GM18508 (cell line): ENCODE results near the gene TRIM72.
"Not testable (repeated sequence)": the region's sequence is repeated elsewhere in the genome, so short reads cannot be mapped to it uniquely, and the experiment has no call there.

ENCODE experiments used
- ATAC-seq: cut with Tn5 transposase; IDR thresholded peaks from one replicate; pipeline ENCODE4 v1.9.1; 2021; ENCODE audit warnings: moderate number of reproducible peaks; ENCODE audit not compliant: insufficient read depth, unreplicated experiment

The TRIM72 gene

DNA sequence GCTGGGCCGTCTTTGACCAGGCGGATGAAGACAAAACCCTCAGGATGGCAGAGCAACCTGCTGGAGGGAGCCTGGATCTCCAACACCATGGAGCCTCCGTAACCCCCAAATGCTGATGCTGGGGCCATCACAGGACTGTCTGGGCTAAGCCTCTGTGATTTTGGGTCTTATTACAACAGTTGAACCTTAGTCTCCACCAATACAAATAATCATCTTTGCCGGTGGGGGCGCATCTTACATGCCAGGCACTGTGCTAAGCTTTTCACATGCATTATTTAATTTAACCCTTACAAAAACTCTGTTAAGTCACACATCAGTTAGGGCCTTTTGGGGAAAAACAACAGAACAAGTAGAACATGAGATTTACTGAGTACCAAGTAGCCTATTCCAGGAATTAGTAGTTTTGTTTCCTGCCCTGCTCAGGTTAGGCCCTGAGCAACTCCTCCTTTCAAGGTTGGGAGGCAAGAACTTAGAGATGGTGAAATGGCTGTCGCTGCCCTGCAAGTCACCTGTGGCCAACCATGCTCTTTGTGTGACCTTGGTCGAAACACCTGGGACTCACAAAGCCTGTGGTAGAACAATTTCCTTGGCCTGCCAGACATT, 37.0 kb downstream of the TRIM72 start:
- no peak for ATAC-seq

DNA sequence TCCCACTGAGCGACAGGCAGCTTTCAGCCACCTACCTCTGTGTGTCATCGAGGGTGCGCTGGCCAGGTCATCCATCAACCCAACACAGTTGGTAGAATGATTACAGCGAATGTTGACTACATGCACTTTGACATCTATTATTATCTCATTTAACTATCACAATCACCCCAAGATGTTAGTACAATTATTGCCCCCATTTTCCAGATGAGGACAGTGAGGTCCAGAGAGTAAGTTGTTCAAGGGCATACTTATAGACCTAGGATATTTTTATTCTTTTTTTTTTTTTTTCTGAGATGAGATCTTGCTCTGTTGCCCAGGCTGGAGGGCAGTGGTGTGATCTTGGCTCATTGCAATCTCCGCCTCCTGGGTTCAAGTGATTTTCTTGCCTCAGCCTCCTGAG, 37.5 kb downstream of the TRIM72 start:
- no peak for ATAC-seq

DNA sequence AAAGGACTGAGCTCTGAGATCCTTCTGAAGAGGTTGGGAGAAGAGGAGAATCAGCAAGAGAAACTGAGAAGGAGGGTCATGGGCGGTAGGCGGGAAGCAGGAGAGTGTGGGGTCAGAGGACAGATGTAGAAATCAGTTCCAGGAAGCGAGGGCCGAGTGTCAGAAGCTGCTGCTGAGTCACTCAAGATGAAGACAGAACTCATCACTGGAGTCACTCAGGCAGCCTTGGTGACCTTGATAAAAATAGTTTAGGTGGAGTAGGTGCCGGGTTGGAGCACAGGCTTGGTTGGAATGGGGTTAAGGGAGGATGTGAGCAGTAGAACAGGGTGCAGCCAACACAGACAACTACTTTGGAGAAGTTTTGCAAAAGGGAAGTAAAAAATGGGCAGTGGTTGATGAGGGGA, 39.7 kb downstream of the TRIM72 start:
- ATAC-seq, result no peak

DNA sequence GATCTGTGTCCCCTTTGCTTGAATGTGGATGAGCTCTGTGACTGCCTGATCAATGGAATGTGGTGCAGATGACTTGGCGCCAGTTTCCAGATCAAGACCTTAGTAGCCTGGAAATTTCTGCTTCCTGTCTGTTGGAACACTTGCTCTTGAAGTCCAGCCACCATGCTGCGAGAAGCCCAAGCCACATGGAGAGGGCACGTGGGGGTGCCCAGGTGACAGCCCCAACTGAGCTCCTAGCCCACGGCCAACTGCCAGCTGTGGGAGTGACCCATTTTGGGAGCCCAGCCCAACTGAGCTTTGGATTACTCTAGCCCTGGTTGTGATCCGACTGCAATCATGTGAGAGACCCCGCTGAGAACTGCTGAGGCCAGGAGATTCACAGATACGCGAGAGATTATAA, 42.5 kb downstream of the TRIM72 start:
- no peak for ATAC-seq

DNA sequence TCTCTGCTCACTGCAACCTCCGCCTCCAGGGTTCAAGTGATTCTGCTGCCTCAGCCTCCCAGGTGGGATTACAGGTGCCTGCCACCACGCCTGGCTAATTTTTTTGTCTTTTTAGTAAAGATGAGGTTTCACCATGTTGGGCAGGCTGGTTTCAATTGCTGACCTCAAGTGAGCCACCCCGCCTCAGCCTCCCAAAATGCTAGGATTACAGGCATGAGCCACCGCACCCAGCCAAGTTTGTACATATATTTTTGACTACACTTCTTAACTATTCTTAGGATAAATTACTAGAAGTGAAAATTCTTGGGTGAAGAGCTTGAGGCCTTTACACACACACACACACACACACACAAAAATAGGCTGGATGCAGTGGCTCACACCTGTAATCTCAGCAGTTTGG, 44.4 kb downstream of the TRIM72 start:
- no peak for ATAC-seq

DNA sequence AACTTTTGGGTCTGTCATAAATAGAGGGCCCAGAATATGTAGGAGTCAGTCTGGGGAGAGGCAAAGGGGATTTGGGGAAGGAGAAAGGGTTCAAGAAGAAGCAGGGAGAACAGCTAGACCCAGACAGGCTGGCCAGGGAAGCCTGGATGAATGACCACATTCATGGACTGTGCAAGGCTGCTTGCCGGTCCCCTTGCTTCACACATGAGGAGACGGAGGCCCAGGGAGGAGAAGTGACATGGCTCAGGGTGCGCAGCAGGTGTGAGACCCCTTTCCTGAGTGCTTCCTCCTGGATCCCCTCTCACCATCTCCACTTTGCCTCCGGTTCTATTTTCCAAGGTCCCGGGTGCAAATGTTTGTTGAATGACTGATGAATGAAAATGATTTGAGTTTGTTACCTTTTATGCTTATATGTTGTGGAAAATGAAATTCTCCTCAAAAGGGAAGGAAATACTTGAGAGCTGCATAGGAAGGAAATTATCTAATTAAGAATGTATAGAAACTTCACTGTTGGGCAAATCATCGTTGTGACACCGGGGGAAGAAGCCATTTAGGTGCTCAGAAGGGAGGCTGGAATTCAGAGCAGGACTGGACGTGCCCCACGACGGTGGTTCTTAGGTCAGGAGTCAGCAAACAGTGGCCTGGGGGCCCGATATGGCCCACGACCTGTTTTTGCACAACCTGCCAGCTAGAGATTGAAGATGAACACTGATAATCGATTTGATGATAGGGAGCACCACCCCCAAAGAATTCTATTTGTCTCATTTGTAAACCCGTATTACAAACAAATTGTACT, 46.4 kb downstream of the TRIM72 start:
- ATAC-seq, result no peak

DNA sequence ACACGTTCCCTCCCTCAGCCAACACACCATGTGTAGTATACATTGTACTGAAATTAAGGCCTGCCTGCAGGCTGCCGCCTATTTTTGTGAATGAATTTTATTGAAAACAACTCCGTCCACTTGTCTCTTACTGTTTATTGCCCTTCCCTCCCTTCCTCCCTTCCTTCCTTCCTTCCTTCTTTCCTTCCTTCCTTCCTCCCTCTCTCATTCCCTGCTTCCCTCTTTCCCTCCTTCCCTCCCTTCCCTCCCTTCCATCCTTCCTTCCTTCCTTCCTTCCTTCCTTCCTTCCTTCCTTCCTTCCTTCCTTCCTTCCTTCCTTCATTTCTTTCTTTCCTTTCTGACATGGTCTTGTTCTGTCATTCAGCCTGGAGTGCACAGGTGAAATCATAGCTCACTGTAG, 48.2 kb downstream of the TRIM72 start:
- ATAC-seq, result no peak

DNA sequence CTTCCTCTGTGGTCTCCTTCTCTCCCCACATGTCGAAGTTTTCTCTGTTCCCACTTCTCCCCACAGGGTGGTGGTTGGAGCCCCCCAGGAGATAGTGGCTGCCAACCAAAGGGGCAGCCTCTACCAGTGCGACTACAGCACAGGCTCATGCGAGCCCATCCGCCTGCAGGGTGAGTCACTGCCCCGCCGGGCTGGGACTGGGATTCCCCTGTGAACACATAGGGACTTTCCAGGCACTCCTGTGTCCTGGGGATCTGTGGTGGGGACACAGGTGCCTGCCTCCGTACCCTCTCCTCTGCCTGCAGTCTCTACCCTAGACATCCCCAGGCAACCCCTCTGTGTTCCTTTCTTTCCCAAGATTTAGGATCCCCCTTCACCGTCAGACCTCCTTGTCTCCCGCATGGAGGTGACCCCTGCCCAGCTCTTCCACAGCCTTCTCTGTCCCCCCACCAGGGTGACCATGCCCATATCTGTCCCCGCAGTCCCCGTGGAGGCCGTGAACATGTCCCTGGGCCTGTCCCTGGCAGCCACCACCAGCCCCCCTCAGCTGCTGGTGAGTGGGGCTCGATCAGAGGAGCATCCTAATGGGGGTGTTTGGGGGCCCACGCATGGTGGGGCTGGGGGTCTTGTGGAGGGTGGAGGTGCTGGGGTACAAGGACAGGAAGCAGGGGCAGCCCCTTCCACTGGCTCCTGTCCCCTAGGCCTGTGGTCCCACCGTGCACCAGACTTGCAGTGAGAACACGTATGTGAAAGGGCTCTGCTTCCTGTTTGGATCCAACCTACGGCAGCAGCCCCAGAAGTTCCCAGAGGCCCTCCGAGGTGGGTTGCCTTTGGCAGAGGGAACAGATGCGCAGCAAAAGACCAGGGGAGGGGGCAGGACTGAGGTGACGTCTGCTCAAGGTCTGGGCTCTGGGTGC, 51.7 kb downstream of the TRIM72 start:
- ATAC-seq, result peak; percentile 91

DNA sequence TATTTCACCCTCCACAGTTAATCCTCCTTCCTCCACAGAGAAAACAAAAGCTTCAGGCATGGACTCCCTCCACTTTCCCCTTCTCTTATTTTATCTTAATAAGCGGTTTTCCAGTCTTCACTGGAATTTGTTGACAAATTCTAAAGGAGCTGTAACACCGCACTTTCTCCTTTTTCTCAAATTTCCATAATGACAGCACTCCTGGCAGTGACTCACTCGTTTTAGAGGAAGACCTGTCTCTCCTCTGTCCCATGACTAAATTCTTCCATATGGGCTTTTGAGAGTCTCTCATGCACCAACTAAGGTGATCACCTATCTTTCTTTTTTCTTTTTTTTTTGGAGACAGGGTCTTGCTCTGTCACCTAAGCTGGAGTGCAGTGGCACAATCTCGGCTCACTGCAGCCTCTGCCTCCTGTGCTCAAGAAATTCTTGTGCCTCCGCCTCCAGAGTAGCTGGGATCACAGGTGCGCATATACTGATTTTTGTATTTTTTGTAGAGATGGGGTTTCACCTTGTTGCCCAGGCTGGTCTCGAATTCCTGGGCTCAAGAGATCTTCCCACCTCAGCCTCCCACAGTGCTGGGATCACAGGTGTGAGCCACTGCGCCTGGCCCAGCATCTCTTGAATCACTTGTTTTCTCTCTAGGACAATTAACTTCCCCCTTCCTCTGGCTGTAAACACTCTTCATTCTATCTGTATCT, 53.6 kb downstream of the TRIM72 start:
- no peak for ATAC-seq

DNA sequence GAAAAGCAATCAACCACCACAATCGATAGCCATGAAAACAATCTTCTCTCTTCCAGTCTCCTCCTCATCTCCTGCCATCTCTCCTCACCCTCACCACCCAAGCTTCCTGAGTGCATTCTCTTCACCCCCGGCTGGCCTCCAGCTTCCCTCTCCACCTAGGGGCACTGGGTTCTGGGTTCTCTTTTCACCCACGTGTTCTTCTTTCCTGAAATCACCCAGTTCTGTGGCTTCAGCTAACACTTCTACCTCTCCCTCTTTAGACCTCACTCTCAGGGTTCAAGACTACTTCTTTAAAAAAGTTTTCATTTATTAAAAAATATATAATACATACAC, 54.1 kb downstream of the TRIM72 start:
- no peak for ATAC-seq

DNA sequence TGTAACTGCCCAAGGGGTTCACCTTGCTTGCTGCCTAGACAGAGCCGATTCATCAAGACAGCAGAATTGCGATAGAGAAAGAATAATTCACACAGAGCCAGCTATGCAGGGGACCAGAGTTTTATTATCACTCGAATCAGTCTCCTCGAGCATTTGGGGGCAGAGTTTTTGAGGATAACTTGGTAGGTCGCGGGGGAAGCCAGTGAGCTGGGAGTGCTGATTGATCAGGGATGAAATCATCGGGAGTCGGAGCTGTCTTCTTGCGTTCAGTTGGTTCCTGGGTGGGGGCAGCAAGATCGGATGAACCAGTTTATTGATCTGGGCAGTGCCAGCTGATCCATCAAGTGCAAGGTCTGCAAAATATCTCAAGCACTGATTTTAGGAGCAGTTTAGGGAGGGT, 55.0 kb downstream of the TRIM72 start:
- ATAC-seq, result no peak

DNA sequence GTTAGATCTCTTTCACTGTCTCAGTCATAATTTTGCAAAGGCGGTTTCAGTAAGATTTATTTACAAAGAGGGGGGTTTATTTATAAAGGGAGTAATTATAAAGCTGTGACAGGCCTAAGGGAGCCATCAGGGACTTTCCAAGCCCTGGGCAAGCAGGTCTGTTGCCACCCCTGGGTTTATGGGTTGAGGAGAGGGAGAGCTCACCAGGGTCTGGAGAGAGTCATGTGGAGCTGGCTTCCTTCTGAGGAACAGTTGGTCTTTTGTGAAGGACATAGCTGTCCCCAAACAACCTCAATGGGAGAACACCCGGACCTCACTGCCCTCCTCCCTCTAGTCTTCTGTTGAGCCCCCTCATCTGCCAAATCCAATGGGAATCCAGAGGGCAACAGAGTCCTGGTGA, 55.6 kb downstream of the TRIM72 start:
- no peak for ATAC-seq

DNA sequence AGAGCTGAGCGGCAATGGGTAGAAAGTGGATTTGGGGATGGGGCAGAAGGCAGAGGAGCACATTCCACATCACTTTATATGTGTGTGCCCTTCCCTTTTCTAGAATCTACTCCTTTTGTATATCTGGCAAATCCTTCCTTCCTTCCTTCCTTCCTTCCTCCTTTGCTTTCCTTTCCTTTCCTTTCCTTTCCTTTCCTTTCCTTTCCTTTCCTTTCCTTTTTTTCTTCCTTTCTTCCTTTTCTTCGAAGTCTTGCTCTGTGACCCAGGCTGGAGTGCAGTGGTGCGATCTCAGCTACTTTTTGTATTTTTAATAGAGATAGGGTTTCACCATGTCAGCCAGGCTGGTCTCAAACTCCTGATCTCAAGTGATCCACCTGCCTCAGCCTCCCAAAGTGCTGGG, 56.1 kb downstream of the TRIM72 start:
- ATAC-seq, result not testable (repeated sequence)

DNA sequence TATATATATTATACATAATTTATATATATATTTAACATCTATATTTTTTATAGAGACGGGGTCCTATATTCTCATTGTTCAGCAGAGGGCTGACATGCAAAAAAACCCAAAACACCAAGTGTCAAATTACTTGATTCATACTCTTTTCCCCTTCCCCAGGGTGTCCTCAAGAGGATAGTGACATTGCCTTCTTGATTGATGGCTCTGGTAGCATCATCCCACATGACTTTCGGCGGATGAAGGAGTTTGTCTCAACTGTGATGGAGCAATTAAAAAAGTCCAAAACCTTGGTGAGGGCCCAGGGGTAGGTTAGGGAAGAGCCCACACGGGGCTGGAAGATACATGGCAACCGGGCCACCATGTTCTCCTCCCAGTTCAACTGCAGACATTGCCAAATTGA, 56.9 kb downstream of the TRIM72 start:
- ATAC-seq, result no peak

DNA sequence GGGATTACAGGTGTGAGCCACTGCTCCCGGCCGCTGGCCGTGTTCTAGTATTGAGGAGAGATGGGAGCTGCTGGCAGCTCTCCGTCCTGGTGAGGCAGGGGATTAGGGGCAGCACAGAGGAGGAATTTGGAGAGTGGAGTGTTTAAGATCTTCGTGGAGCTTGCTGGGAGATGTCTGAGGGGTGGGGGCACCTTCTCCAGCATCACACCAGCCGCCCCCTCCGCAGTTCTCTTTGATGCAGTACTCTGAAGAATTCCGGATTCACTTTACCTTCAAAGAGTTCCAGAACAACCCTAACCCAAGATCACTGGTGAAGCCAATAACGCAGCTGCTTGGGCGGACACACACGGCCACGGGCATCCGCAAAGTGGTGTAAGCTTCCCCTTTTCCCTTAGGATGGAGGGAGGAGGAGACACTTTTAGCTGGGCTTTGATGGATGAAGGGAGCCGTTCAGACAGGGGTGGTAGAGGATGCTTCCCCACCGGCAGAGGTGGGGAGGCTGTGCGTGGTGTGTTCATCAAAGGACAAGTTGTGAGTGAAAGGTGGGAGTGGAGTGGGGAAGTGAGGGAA, 57.8 kb downstream of the TRIM72 start:
- ATAC-seq, result no peak

DNA sequence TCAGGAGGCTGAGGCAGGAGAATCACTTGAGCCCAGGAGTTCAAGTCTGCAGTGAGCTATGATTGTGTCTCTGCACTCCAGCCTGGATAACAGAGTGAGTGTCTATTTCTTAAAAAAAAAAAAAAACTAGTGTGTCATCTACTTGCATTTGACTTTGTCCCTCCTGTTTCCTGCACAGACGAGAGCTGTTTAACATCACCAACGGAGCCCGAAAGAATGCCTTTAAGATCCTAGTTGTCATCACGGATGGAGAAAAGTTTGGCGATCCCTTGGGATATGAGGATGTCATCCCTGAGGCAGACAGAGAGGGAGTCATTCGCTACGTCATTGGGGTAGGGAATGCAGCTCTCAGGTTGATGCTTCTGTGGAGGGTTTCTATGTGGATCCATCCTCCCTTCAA, 59.3 kb downstream of the TRIM72 start:
- no peak for ATAC-seq

DNA sequence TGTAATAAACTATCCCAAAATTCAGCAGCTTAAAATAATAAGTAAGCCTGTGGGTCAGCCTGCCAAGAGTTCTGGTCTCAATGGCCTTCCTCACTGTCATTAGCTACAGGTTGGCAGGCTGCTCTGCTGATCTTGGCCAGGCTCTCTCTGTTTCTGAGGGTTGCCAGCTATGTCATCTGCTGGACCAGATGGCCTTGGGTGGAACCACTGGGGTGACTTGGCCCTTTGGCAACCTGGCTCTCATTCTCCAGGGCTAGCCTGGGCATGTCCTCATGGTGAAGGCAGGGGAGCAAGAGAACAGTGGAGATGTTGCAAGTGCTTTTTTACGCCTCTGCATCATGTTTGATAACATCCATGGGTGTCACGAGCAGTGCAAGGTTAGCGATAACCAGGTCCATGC, 59.8 kb downstream of the TRIM72 start:
- no peak for ATAC-seq

DNA sequence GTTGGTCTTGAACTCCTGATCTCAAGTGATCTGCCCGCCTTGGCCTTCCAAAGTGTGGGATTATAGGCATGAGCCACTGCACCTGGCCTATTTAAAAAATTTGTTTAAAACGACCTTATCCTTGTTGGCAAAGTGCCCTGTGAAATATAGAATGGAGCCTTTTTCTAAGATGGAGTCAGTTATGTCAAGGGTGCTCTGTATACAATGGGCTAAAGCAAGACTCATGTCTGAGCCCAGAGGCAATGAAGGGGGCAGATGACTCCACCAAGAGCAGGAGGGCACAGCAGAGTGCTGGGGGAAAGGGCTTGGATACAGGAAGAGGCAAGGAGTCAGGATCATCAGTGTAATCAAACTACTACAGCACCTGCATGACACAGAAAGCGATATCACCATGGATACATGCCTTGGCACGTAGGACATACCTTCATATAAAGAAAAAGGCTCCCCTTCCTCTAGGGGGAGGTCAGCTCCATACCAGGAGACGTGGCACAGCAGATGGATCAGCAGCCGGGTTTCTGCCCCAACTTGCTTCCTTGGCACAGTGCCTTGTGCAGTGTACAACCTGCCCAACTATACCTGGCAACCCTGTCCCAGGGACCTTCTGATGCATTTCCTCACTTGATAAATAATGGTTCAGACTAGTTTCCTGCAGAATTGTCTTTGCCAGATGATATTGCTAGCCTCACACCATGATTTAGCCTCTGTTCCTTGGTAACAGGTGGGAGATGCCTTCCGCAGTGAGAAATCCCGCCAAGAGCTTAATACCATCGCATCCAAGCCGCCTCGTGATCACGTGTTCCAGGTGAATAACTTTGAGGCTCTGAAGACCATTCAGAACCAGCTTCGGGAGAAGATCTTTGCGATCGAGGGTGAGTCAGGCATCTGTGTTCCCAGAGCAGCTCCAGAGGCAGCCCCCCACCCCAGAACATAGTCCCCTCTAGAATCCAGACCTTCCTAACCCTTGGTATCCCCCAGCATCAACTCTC, 61.2 kb downstream of the TRIM72 start:
- ATAC-seq, result no peak

DNA sequence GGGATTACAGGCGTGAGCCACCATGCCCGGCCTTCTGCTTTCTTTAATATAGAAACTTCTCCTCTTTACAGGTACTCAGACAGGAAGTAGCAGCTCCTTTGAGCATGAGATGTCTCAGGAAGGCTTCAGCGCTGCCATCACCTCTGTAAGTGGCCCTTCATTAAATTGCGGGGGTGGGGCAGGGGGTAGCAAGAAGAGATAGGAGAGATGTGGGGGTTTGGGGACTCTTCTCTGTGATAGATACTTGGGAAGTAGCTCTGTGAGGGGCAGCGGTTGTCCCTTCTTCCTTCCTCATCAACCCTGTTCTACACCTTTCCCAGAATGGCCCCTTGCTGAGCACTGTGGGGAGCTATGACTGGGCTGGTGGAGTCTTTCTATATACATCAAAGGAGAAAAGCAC, 62.7 kb downstream of the TRIM72 start:
- no peak for ATAC-seq
